ENCODE data around the gene MTERF2.

GRCh38 chr12:107033758-107034739 is 47.1 kb upstream of the MTERF2 start:
- no peak for TF ChIP-seq USF1 (IDR thresholded peaks at IDR 0.05)
- TF ChIP-seq CREB1 (IDR thresholded peaks at IDR 0.05; ENCODE audit: low read depth), result no peak
- TF ChIP-seq TEAD4 (IDR thresholded peaks at IDR 0.05), result no peak
- no peak for TF ChIP-seq EP300 (IDR thresholded peaks at IDR 0.05; ENCODE audit: borderline replicate concordance)

All from Ishikawa (cell line).